ENCODE results near the gene FGG. TPM values are rescaled to one million over a fixed set of nuclear protein-coding genes. Genes with fewer than 3 reads are reported as not detected.
A peak's percentile ranks its signal among the peaks of the same experiment; 100 is the strongest.

The FGG gene
- total RNA-seq, 4 donors from 2014 or later, result not detected

GRCh38 chr4:154560419-154560801 lies 52.0 kb downstream of the FGG start:
- H3K27ac ChIP-seq (replicated peaks in 1 of 4), result no peak overlapping the region
- no peak overlapping the region for H3K4me3 ChIP-seq
- H3K9me3 ChIP-seq, result no peaks in the 10 kb centered on the region
- WGBS, result 88% methylated on average over 1 of the region's 1 CpG
- intact Hi-C loops (cut with DNase I), result no loop called here
- H3K36me3 ChIP-seq, result no peaks in the 10 kb centered on the region
- no peak for DNase-seq (ENCODE audit: extremely low spot score)
- H3K27me3 ChIP-seq, result no peaks in the 10 kb centered on the region
- no peak for TF ChIP-seq POLR2A (IDR thresholded peaks at IDR 0.05; ENCODE audit: low read depth)
- TF ChIP-seq EP300 (IDR thresholded peaks at IDR 0.05), result no peak
- no peak for TF ChIP-seq POLR2AphosphoS5 (IDR thresholded peaks at IDR 0.05)
- TF ChIP-seq, protein P1, sequence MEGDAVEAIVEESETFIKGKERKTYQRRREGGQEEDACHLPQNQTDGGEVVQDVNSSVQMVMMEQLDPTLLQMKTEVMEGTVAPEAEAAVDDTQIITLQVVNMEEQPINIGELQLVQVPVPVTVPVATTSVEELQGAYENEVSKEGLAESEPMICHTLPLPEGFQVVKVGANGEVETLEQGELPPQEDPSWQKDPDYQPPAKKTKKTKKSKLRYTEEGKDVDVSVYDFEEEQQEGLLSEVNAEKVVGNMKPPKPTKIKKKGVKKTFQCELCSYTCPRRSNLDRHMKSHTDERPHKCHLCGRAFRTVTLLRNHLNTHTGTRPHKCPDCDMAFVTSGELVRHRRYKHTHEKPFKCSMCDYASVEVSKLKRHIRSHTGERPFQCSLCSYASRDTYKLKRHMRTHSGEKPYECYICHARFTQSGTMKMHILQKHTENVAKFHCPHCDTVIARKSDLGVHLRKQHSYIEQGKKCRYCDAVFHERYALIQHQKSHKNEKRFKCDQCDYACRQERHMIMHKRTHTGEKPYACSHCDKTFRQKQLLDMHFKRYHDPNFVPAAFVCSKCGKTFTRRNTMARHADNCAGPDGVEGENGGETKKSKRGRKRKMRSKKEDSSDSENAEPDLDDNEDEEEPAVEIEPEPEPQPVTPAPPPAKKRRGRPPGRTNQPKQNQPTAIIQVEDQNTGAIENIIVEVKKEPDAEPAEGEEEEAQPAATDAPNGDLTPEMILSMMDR (IDR thresholded peaks at IDR 0.05), result no peak
- no peaks in the 10 kb centered on the region for H3K4me1 ChIP-seq

DNA sequence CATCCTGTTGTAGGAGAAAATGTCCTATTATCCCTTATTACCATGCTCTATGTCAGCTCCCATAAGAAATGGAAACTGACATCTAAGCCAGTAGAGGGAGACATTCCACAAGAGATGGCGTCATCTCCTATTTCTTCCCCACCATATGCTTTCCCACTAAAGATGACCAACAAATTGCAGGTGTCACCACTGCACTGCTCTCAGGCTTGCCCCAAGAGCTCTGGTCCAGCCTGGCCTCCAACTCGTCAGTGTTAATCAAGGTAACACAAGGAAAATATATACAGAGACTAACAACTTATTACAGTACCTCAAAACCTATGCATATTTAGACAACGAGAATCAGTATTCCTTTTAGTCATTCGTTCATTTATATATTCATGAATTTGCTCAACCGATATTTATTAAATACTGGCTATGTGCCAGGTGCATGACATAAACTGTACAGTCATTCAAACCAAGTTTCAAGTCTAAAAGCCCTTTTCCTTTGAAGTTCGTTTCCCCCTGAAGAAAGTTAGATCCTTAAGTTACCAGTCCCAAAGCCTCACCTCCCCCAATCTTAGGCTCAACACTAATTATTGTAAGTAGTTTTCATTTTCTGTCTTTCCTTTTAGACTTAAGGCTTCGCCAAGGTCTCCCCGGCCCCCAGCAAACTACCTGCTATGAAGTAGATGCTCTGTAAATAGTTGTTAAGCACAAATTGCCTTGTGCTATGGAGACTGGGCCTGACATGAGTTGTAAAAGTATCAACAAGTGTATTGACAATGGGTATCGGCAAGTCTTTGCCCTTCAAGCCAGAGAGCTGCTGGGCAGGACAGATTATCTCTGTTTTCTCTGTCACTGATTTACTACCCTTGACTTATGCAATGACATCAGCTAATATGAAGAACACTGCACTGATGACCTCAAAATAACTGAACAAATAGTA lies 52.7 kb downstream of the FGG start:
- Histone ChIP-seq H3K9me3 (no peaks in the 10 kb centered on the region), H3K36me3 (no peaks in the 10 kb centered on the region), H3K27me3 (no peaks in the 10 kb centered on the region), H3K27ac (replicated peaks in 1 of 4) (no peak overlapping the region), H3K4me3 (no peak overlapping the region), H3K4me1 (no peaks in the 10 kb centered on the region)
- TF ChIP-seq, protein P1 (IDR thresholded peaks at IDR 0.05), result peak; percentile 6 to 19 (median 13)
- TF ChIP-seq EP300 (IDR thresholded peaks at IDR 0.05), result no peak
- intact Hi-C loops (cut with DNase I), result no loop called here
- no peak for DNase-seq (ENCODE audit: extremely low spot score)
- 66% methylated on average over 9 of the region's 9 CpGs for WGBS

DNA sequence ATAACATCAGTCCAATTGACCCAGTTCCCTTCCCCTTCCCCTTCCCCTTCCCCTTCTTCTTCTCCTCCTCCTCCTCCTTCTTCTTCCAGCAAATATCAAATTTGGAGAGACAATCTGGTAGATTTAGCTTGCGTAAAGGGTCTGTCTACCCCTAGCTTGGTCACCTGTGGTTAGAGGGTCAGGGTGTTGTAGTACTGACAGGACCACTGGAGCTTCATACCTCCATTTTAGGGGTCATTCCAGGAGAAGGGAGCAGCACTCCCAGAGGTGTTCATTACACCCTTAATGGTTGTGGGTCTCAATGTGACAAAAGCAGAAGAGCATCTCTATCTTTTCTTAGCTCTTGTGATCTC lies 53.3 kb downstream of the FGG start:
- TF ChIP-seq POLR2A (IDR thresholded peaks at IDR 0.05; ENCODE audit: low read depth) (no peak), EP300 (IDR thresholded peaks at IDR 0.05) (no peak)
- Histone ChIP-seq H3K4me3 (no peak overlapping the region), H3K27me3 (no peaks in the 10 kb centered on the region), H3K27ac (replicated peaks in 1 of 4) (no peak overlapping the region), H3K4me1 (no peaks in the 10 kb centered on the region), H3K36me3 (no peaks in the 10 kb centered on the region), H3K9me3 (no peaks in the 10 kb centered on the region)
- DNase-seq (ENCODE audit: extremely low spot score), result no peak
- intact Hi-C loops (cut with DNase I), result no loop called here
- WGBS, result 95% methylated on average over 1 of the region's 1 CpG

Other genes with a start within 250 kb of the FGG start
- gene DCHS2, start 120.9 kb downstream of the FGG start, total RNA-seq, result 1 to 10 TPM; 2.7 to 5.8 (median 3.2) TPM
- gene PLRG1, start 62.3 kb downstream of the FGG start, total RNA-seq, result 10 to 100 TPM; 35.6 to 45.7 (median 40.2) TPM
- not detected for gene FGB, start 49.6 kb downstream of the FGG start, total RNA-seq
- gene FGA, start 21.9 kb downstream of the FGG start, total RNA-seq, result not detected
- under 1 TPM; 0.19 to 0.83 (median 0.39) TPM for gene LRAT, start 131.3 kb upstream of the FGG start, total RNA-seq
- under 1 TPM in 1 of 4 donors, not detected in 3; 0.13 TPM for gene RBM46, start 168.6 kb upstream of the FGG start, total RNA-seq